Suppressor macrophage treated with lipopolysaccharide for 4 hours (primary cell): Measurements from ENCODE around the gene SLC37A2.
A peak's percentile ranks its signal among the peaks of the same experiment; 100 is the strongest.

Source experiments
- DNase-seq: peaks from one replicate; pipeline ENCODE4 v3.0.0-alpha.2; 2020

Gene SLC37A2

GRCh38 chr11:125071846-125072217, 8.7 kb downstream of the SLC37A2 start:
- no peak for DNase-seq

DNA sequence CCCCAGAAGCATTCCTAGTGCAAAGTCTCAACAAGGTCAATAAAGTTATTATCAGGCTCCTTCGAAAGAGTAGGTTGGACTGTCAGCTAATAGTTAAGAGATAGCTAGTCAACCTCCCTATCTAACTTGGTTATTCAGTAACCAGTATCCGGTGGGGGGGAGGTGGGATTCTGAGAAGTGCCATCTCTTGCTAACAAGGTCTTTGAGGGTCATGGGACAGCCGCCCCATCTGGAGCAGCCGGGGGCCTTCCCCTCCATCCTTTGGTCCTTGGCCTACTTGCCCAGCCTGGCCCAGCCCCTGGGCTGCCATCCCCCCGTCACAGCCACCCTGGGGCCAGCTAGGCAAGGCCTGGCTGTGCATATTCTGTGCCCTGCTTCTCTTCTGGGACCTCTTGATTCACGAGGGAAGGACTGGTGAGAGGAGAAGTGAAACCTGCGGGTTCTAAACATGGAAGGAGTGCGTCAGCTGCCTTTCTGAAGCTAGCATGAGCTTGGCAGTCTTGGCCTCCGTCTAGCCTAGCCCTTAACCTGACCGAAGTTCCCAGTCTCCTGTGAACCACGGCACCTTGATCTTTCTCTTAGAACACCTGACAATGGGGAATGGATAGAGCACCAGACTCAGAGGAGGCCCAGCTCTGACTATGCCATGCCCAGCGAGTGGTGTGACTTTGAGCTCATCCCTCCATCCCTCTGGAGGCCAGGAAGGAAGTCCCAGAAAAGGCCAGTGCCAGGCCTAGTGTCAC, 9.3 kb downstream of the SLC37A2 start:
- DNase-seq: peak; percentile 90

GRCh38 chr11:125072961-125073590, 10.0 kb downstream of the SLC37A2 start:
- DNase-seq: no peak

GRCh38 chr11:125073616-125074483, 10.7 kb downstream of the SLC37A2 start:
- no peak for DNase-seq

DNA sequence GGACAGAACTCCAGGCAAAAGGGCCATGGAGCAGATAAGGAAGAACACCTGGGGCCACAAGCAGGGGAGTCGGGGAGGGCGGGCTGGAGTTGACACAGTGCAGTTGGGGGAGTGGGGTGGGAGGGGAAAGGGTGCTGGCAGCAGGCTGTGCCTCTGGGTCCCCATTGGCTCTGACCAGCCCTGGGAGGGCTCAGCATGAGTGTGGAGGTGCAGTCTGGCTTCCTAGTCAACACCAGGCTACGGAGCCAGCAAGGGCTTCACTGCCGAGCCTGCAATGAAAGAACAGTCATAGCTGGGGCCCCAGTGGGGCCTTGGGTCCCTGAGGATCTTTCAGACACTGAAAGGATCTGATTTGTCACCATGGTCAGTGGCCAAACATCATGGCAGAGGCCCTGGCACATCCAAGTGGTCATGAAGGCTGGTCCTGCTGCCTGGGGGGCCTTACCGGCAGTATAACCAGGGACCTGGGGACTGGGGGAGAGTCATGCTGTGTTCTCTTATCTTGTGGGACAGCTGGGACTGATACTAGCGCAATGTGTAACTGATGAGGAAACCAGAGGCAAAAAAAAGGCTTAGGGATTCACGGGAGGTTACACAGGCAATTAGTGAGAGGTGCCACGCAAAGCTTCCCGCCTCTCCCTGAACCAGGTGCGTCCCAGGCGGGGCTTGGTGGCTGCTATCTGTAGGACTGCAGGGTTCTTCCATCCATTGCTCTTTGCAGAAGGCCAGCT, 11.6 kb downstream of the SLC37A2 start:
- DNase-seq: no peak

DNA sequence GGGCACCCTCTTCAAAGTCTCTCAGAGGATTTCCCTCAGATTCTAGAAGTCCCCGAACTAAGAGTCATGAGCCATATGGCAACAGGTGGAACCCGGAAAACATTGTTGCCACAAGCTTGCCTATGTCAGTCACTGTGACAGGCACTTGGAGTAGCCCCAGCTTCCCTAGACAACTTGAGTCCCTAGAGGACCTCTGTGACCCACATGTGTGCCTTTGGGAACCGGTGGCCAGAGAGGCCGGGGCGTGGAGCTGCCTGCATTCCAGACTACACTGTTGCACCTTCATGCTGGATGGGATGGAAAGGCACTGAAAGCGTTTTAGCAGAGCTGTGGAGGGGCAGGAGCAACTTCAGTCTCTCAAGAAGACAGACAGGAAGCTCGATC, 12.1 kb downstream of the SLC37A2 start:
- no peak for DNase-seq

DNA sequence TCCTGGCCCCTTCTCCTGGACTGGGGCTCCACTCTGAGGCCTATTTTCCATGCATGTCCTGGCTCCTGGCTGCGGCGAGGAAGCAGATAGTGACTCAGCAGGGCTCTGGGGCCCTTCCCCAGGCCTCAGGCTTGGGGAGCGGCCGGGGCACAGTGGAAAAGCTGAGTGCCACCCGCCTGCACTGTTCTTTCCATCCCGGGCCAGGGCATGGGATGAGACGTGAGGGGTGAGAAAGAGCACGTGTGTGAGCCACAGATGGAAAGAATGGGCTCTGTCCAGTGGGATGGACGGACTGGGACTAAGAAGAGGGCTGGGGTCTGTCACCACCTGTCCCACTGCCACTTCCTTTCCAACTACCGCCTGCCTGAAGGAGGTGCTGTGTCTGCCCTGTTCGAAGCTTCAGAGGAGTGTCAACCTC, 12.8 kb downstream of the SLC37A2 start:
- no peak for DNase-seq

GRCh38 chr11:125076378-125076945, 13.4 kb downstream of the SLC37A2 start:
- DNase-seq: no peak

DNA sequence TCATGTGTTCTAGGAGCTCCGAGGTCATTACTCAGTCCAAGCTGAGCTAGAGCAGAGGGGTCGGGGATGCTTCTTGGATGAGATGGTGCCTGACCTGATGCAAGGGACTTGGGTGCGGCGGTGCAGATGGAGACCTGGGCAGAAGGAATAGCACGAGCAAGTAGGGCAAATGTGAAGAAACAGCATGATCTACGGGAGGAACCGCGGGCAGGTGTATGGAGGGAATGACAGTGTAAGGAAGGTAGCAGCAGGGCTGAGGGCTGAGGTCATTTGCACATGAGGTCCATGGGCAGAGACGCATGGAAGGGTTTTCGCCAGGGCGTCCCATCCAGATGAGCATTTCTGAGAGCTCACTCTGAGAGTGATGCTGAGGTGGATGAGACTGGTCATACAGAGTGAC, 14.9 kb downstream of the SLC37A2 start:
- DNase-seq: no peak

- no peak for DNase-seq
These were observed 15.5 kb downstream of the SLC37A2 start for GRCh38 chr11:125078516-125079140.

DNA sequence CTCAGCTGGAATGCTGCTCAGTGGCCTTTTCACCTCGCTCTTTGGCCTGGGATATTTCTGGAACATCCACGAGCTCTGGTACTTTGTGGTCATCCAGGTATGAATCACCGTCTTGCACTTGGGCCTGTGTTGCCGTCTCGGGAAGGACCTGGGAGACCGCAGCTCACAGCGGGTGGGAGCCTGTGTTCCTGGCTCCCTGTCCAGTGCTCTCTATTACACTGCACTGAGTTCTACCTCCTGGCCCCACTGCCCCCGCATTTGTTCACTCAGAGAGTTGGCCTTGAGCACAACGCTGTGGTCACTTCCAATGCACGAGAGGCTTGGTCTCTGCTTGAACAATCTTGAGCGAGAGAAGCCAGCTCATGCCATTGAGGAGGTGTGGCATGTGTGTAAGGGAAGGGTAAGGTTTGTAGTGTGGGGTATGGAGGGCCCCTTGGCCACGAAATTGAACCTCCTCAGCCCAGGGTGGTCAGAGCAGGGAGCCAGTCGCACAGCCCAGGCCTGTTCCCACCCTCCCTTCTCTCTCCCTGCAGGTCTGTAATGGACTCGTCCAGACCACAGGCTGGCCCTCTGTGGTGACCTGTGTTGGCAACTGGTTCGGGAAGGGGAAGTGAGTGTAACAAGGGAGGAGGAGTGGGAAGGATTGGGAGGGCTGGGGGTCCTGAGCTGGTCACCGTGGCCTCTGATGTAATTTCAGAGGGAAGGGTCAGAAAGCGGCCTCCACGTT, 16.2 kb downstream of the SLC37A2 start:
- DNase-seq: no peak

- DNase-seq: no peak
These were observed 16.9 kb downstream of the SLC37A2 start for GRCh38 chr11:125079878-125080530.

GRCh38 chr11:125080531-125080911, 17.4 kb downstream of the SLC37A2 start:
- DNase-seq: no peak

DNA sequence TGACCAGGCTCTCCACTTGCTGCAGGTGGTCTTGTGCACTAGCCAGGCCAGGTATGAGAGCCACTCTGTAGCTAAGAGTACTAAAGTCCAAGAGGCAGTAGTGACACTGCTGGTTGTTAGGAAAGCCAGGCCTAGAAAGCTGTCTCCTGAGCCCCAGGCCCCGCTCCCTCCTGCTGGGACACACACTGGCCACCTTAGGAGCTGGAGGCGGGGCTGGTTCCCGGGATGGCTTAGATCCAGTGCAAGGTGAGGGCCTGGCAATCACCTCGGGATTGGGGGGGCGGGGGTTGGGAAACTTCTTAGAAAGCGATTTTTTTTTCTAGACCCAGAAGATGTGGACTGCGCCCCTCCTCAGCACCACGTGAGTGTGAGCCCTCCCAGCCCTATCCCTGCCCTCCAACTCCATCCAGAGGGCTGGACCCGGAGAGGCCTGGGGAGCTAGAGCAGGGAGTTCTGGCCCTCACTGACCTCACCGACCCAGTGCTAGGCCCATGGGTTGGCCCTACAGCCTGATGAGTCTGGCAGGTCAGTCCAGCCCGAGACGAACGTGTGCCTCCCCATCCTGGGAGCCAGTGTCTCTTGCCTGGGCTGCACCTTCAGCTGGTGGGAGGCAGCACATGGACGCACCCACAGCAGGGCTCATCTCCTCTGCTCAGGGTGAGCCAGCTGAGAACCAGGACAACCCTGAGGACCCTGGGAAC, 18.1 kb downstream of the SLC37A2 start:
- no peak for DNase-seq

GRCh38 chr11:125082040-125082439, 18.9 kb downstream of the SLC37A2 start:
- DNase-seq: no peak

DNA sequence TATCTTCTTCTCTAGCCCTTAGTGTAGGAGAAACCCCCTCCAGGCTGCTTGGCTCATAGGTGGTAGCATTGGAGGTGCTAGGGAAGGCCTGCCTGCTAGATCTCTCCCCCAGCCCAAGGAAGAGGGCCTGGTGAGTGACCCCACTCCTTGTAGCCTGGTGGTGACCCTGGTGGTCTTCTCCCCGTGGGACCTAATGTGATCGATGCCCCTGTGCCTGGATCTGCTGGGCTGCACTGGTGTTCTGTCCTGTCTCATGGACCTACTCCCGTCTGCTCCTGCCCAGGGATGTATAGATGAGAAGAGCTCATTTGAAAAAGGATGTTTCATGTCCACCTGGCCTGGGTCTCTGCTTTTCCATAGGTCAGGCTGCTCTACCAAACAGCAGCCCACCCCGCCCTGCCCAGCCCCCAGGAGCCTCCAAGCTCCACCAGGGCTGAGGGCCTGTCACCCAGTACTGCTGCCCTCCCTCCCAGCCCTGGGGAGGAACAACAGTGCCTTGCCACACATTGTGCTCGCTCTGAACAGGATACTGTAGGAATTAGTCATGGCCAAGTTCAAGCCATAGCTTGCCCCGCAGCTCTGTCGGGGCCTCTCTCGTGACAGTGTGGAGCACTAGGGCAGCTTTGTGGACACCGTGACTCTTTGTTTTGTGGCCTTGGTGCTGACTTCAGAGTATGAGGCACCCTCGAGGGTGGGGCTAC, 19.7 kb downstream of the SLC37A2 start:
- DNase-seq: no peak

DNA sequence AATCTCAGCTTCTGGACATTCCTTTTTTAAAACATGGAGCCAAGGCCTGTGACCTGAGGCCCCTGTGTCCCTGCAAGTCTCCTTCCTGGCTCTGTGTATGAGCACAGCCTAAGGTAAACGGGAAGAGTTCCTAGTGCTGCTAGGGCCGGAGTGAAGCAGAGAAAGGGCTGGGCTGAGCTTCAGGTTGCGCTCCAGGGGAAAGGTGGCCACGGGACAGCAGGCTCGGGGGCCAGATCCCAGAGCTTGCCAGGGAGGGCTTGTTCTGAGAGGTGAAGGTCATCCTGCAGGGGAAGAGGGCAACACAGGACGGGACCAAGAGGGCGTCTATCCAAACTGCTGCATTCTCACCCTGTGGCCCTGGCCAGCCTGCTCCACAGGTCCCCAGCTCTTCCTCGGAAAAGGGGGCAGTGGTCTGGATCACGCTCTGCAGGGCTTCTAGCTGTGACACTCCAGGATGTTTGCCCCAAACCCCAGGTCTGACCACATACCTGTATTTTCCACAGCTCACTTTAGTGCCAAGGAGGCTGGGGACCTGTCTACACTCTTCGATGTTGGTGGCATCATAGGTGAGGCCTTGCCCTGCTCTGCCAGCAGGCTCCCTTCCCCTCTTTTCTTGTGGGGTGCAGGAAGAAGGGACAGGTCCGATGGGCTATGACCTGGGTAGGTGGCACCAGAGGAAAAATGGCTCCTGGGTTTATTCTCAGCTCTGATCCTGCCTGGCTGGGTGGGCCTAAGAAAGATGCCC, 20.4 kb downstream of the SLC37A2 start:
- no peak for DNase-seq

GRCh38 chr11:125084057-125084416, 20.9 kb downstream of the SLC37A2 start:
- no peak for DNase-seq

DNA sequence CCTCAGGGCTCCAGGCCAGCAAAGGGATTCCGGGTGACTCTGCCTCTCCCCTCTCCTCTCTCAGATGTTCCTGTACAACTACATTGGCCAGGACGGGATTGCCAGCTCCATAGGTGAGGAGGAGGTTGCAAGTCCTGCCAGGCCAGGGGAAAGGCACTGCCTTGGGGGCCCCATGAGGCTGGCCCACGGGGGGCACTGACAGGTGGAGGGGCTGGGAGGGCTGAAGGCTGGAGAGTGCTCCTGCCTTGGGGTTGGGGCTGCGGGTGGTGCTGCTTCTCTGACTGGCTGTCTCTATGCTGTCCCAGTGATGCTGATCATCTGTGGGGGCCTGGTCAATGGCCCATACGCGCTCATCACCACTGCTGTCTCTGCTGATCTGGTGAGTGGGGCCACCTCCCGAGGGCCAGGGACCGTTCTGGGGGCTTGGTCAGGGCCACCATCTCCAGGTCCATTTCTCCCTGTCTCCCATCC, 21.7 kb downstream of the SLC37A2 start:
- DNase-seq: no peak
